Astrocyte (in vitro differentiated cells and primary cell): ENCODE results near the gene ZNF8. TPM values are rescaled to one million over a fixed set of nuclear protein-coding genes. Genes with fewer than 3 reads are reported as not detected.
A peak's percentile ranks its signal among the peaks of the same experiment; 100 is the strongest.
"Not testable (repeated sequence)": the region's sequence is repeated elsewhere in the genome, so short reads cannot be mapped to it uniquely, and the experiment has no call there.

Source experiments
- DNase-seq: peaks from one replicate; pipeline ENCODE4 v3.0.0-alpha.2; 2010; ENCODE audit warnings: low read depth
- FAIRE-seq: peaks from 2 replicates; lab custom pipeline; 2011; peaks lifted over from hg19 to GRCh38; lab: Jason Lieb, UNC
- H2AFZ ChIP-seq: 2 replicates; pipeline ENCODE4 v1.6.0; 2012; ENCODE audit warnings: low read depth, low read length, inconsistent platforms
- H3K27ac ChIP-seq: 2 replicates; pipeline ENCODE4 v1.5.1; 2011; ENCODE audit warnings: low read depth, low read length, inconsistent platforms
- H3K27me3 ChIP-seq: 2 replicates; pipeline ENCODE4 v1.6.0; 2011; ENCODE audit warnings: low read length, inconsistent platforms; ENCODE audit not compliant: insufficient read depth
- H3K36me3 ChIP-seq: 2 replicates; pipeline ENCODE4 v1.5.1; 2011; ENCODE audit warnings: low read length, inconsistent platforms; ENCODE audit not compliant: insufficient read depth
- H3K4me1 ChIP-seq: 2 replicates; pipeline ENCODE4 v1.5.1; 2011; ENCODE audit warnings: low read length, inconsistent platforms; ENCODE audit not compliant: insufficient read depth
- H3K4me2 ChIP-seq: 2 replicates; pipeline ENCODE4 v1.6.0; 2012; ENCODE audit warnings: low read length, inconsistent platforms
- H3K4me3 ChIP-seq: 2 replicates; pipeline ENCODE4 v1.5.1; 2011; ENCODE audit warnings: low read depth, mild to moderate bottlenecking, low read length, inconsistent platforms; ENCODE audit not compliant: insufficient read depth
- H3K79me2 ChIP-seq: 2 replicates; pipeline ENCODE4 v1.6.0; 2012; ENCODE audit warnings: mild to moderate bottlenecking, low read length, inconsistent platforms; ENCODE audit not compliant: insufficient read depth
- H3K9ac ChIP-seq: 2 replicates; pipeline ENCODE4 v1.6.0; 2012; ENCODE audit warnings: mild to moderate bottlenecking, low read length, inconsistent platforms
- H3K9me3 ChIP-seq: 2 replicates; pipeline ENCODE4 v1.5.1; 2012; ENCODE audit warnings: low read depth, mild to moderate bottlenecking, low read length, inconsistent platforms; ENCODE audit not compliant: insufficient read depth
- H4K20me1 ChIP-seq: 2 replicates; pipeline ENCODE4 v1.6.0; 2012; ENCODE audit warnings: low read length, inconsistent platforms; ENCODE audit not compliant: insufficient read depth
- H3K27ac Mint-ChIP-seq: one replicate; pipeline ENCODE4 v1.8.0; 2021; ENCODE audit warnings: mild to moderate bottlenecking, mixed read lengths; ENCODE audit not compliant: unreplicated experiment
- H3K27me3 Mint-ChIP-seq: one replicate; pipeline ENCODE4 v1.8.0; 2021; ENCODE audit warnings: low read depth, mixed read lengths; ENCODE audit not compliant: unreplicated experiment
- H3K36me3 Mint-ChIP-seq: one replicate; pipeline ENCODE4 v1.8.0; 2021; ENCODE audit warnings: low read depth, mixed read lengths; ENCODE audit not compliant: unreplicated experiment
- H3K4me1 Mint-ChIP-seq: one replicate; pipeline ENCODE4 v1.8.0; 2021; ENCODE audit warnings: low read depth, mixed read lengths; ENCODE audit not compliant: unreplicated experiment
- H3K4me3 Mint-ChIP-seq: one replicate; pipeline ENCODE4 v1.8.0; 2021; ENCODE audit warnings: mild to moderate bottlenecking, moderate library complexity, mixed read lengths; ENCODE audit not compliant: unreplicated experiment
- H3K9me3 Mint-ChIP-seq: one replicate; pipeline ENCODE4 v1.8.0; 2021; ENCODE audit warnings: mild to moderate bottlenecking, mixed read lengths; ENCODE audit not compliant: unreplicated experiment
- EZH2 ChIP-seq: IDR thresholded peaks from 2 replicates; pipeline ENCODE4 v1.6.1; 2012; ENCODE audit warnings: mild to moderate bottlenecking, low read length, inconsistent platforms; ENCODE audit not compliant: insufficient read depth
- total RNA-seq: library from RNA; stranded (reverse); gene quantifications from 2 replicates; pipeline ENCODE4 v1.2.1, GENCODE V29; 2021
- TF ChIP-seq, protein P1 (sequence below): IDR thresholded peaks from 2 replicates; pipeline ENCODE4 v1.5.1; 2011; ENCODE audit warnings: low read depth, mild to moderate bottlenecking, inconsistent platforms, low read length, moderate library complexity; ENCODE audit not compliant: insufficient read depth

Gene ZNF8
- total RNA-seq, 1 donor from 2014 or later = 10.0 TPM

DNA sequence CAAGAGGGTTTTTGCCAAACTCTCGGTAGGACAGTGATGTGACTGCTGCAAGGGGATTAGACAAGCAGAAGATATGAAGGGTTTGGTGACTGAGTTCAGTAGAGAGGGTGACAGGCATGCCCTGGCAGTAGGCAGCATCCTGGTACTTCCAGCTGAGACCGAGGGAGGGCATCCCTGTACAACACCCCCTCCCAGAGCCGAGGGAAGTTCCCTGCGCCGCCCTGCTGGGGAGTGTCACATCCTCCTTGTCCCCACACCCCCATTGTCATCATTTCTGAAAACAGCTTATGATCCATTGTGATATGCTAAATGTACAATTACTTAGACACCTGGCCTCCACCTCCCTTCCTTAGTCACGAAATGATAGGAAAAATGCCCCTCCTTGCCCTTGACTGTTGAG is 35.4 kb upstream of the ZNF8 start:
- H3K36me3 Mint-ChIP-seq = peaks cover 78% of the 10 kb centered on the region
- H3K4me3 ChIP-seq = no peak overlapping the region
- H3K9me3 Mint-ChIP-seq = peaks cover 49% of the 10 kb centered on the region

DNA sequence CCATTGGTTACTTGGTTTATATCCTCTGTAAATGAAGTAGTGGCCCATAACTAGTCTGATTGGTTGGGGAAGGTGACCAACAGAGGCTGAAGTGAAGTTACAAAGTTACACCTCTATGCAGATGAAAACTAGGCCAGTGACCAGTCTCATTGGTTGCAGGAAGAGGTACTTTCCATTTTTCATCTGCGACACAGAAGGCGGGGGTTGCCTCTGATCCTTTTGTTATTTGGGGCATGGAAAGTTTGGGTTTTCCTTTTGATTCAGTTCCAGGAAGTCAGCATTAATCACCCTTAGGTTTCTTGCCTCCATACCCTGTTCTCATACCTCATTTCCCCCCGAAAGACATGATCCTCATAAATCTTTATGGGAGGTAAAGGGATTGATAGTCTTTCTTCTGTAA is 29.9 kb upstream of the ZNF8 start:
- Mint-ChIP-seq H3K4me1 (no peaks in the 10 kb centered on the region), H3K9me3 (peaks cover 76% of the 10 kb centered on the region), H3K27ac (no peak overlapping the region), H3K27me3 (no peaks in the 10 kb centered on the region), H3K4me3 (no peak overlapping the region), H3K36me3 (peaks cover 92% of the 10 kb centered on the region)
- Histone ChIP-seq H3K4me1 (no peaks in the 10 kb centered on the region), H3K27me3 (no peaks in the 10 kb centered on the region), H3K9me3 (peaks cover 53% of the 10 kb centered on the region), H3K27ac (no peak overlapping the region), H3K79me2 (no peaks in the 10 kb centered on the region), H3K4me3 (no peak overlapping the region), H3K9ac (no peak overlapping the region), H3K36me3 (peaks cover 59% of the 10 kb centered on the region), H3K4me2 (no peak overlapping the region), H4K20me1 (no peaks in the 10 kb centered on the region), H2AFZ (no peak overlapping the region)
- FAIRE-seq (no peak), DNase-seq (no peak)
- TF ChIP-seq EZH2 = no peak
- TF ChIP-seq, protein P1, sequence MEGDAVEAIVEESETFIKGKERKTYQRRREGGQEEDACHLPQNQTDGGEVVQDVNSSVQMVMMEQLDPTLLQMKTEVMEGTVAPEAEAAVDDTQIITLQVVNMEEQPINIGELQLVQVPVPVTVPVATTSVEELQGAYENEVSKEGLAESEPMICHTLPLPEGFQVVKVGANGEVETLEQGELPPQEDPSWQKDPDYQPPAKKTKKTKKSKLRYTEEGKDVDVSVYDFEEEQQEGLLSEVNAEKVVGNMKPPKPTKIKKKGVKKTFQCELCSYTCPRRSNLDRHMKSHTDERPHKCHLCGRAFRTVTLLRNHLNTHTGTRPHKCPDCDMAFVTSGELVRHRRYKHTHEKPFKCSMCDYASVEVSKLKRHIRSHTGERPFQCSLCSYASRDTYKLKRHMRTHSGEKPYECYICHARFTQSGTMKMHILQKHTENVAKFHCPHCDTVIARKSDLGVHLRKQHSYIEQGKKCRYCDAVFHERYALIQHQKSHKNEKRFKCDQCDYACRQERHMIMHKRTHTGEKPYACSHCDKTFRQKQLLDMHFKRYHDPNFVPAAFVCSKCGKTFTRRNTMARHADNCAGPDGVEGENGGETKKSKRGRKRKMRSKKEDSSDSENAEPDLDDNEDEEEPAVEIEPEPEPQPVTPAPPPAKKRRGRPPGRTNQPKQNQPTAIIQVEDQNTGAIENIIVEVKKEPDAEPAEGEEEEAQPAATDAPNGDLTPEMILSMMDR = no peak

More for the DNA sequence above, 35.4 kb upstream of the ZNF8 start:
- H2AFZ ChIP-seq = no peak overlapping the region
- H3K27me3 Mint-ChIP-seq = no peaks in the 10 kb centered on the region
- no peak overlapping the region for H3K4me2 ChIP-seq
- no peak overlapping the region for H3K27ac Mint-ChIP-seq
- FAIRE-seq (no peak), DNase-seq (no peak)
- no peak overlapping the region for H3K9ac ChIP-seq
- no peak overlapping the region for H3K4me3 Mint-ChIP-seq
- H4K20me1 ChIP-seq = no peaks in the 10 kb centered on the region
- H3K4me1 ChIP-seq = no peaks in the 10 kb centered on the region
- H3K27me3 ChIP-seq = no peaks in the 10 kb centered on the region
- peaks cover 6% of the 10 kb centered on the region for H3K79me2 ChIP-seq
- no peaks in the 10 kb centered on the region for H3K4me1 Mint-ChIP-seq
- peaks cover 15% of the 10 kb centered on the region for H3K9me3 ChIP-seq
- peaks cover 34% of the 10 kb centered on the region for H3K36me3 ChIP-seq
- H3K27ac ChIP-seq = no peak overlapping the region
- TF ChIP-seq, protein P1 = no peak
- no peak for TF ChIP-seq EZH2

DNA sequence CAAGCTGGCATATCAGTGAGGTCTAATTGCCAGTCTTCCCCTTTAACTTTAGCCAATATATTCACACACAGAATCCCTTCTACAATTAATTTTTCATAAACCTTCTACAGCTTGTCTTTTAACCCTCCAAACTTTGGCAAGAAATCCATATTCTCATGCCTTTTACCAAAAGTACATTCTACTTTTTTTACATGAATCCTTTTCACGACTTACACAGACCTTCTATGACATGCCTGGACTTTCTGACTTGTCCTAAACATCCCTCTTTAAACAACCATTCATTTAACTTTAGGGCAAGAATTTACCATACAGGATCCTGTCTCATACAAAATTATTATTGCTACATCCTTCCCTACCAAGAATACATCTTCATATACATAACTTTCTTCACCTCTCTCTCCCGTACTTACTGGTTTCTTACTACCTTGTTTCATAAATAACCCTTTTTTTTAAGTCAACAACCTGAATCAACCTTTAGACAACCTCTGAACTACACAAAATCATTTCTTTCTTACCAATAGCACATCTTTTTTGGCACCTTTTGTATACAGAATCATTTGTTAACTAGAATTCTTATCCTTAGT is 26.6 kb upstream of the ZNF8 start:
- no peaks in the 10 kb centered on the region for H3K27me3 ChIP-seq
- no peak overlapping the region for H3K27ac ChIP-seq
- DNase-seq = no peak
- H3K4me2 ChIP-seq = no peak overlapping the region
- no peak overlapping the region for H3K9ac ChIP-seq
- peaks cover 87% of the 10 kb centered on the region for H3K9me3 Mint-ChIP-seq
- no peak overlapping the region for H3K27ac Mint-ChIP-seq
- H3K4me1 ChIP-seq = no peaks in the 10 kb centered on the region
- H4K20me1 ChIP-seq = no peaks in the 10 kb centered on the region
- no peaks in the 10 kb centered on the region for H3K79me2 ChIP-seq
- no peak overlapping the region for H3K4me3 Mint-ChIP-seq
- H3K4me3 ChIP-seq = no peak overlapping the region
- TF ChIP-seq EZH2 = no peak
- TF ChIP-seq, protein P1 = no peak
- peaks cover 56% of the 10 kb centered on the region for H3K9me3 ChIP-seq
- no peak for FAIRE-seq
- no peak overlapping the region for H2AFZ ChIP-seq
- H3K36me3 Mint-ChIP-seq = peaks cover 94% of the 10 kb centered on the region
- H3K27me3 Mint-ChIP-seq = no peaks in the 10 kb centered on the region
- peaks cover 55% of the 10 kb centered on the region for H3K36me3 ChIP-seq
- no peaks in the 10 kb centered on the region for H3K4me1 Mint-ChIP-seq

DNA sequence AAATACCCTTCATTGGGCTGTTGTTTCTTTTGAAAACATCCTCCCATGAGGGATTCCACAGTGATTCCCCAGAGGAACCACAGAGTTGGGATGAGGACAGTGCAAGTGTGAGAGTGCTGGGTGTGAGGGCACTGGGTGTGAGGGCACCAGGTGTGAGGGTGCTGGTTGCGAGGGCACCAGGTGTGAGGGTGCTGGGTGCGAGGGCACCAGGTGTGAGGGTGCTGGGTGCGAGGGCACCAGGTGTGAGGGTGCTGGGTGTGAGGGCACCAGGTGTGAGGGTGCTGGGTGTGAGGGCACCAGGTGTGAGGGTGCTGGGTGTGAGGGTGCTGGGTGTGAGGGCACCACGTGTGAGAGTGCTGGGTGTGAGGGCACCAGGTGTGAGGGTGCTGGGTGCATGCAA is 20.5 kb upstream of the ZNF8 start:
- not testable (repeated sequence) for H3K79me2 ChIP-seq, H3K4me1 Mint-ChIP-seq, H3K27me3 Mint-ChIP-seq, DNase-seq, H2AFZ ChIP-seq, FAIRE-seq, H3K4me3 Mint-ChIP-seq, H3K9ac ChIP-seq, H3K27me3 ChIP-seq, H3K4me2 ChIP-seq, H3K4me1 ChIP-seq, H3K4me3 ChIP-seq, H4K20me1 ChIP-seq, H3K27ac ChIP-seq
- peaks cover 95% of the 10 kb centered on the region for H3K9me3 Mint-ChIP-seq
- peaks cover 79% of the 10 kb centered on the region for H3K9me3 ChIP-seq
- H3K36me3 Mint-ChIP-seq = peaks cover 94% of the 10 kb centered on the region
- H3K27ac Mint-ChIP-seq = peak overlapping the region; percentile 5
- peaks cover 52% of the 10 kb centered on the region for H3K36me3 ChIP-seq
